Measurements from ENCODE around the gene RAD51B.

RAD51B gene

GRCh38 chr14:68076451-68076850 is 256.9 kb downstream of the RAD51B start:
- TF ChIP-seq CTCF (conservative IDR thresholded peaks at IDR 0.05) (no peak), ZFX (IDR thresholded peaks at IDR 0.05) (no peak)

GRCh38 chr14:68079941-68080697 is 260.5 kb downstream of the RAD51B start:
- TF ChIP-seq ZFX (IDR thresholded peaks at IDR 0.05) = no peak
- TF ChIP-seq CTCF (conservative IDR thresholded peaks at IDR 0.05) = no peak
- no peak overlapping the region for H3K27ac ChIP-seq

More at GRCh38 chr14:68076451-68076850, 256.9 kb downstream of the RAD51B start:
- H3K27ac ChIP-seq = no peak overlapping the region

GRCh38 chr14:68081489-68081888 is 261.9 kb downstream of the RAD51B start:
- H3K27ac ChIP-seq = no peak overlapping the region
- TF ChIP-seq CTCF (conservative IDR thresholded peaks at IDR 0.05) (no peak), ZFX (IDR thresholded peaks at IDR 0.05) (no peak)

GRCh38 chr14:68082698-68083291 is 263.2 kb downstream of the RAD51B start:
- no peak overlapping the region for H3K27ac ChIP-seq
- TF ChIP-seq CTCF (conservative IDR thresholded peaks at IDR 0.05) (no peak), ZFX (IDR thresholded peaks at IDR 0.05) (no peak)

DNA sequence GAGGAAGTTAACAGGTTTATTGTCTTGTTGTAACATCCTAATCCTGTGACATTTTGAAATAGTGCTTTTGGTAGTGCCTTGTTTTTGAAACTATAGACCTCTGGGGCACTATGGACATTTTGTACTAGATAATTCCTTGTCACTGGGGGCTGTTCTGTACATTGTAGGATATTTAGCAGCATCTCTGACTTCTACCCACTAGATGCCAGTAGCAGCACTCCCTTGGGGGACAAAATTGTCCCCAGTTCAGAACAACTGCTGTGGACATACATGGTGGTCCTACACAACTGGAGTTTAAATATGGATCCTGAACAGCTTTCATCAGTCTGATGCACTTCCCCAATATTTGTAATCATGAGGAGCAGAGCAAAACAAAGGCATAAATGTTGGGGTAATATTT is 264.7 kb downstream of the RAD51B start:
- no peak overlapping the region for H3K27ac ChIP-seq
- TF ChIP-seq CTCF (conservative IDR thresholded peaks at IDR 0.05) (no peak), ZFX (IDR thresholded peaks at IDR 0.05) (no peak)

- TF ChIP-seq CTCF (conservative IDR thresholded peaks at IDR 0.05) = no peak
- TF ChIP-seq ZFX (IDR thresholded peaks at IDR 0.05) = no peak
- H3K27ac ChIP-seq = no peak overlapping the region
Measured at GRCh38 chr14:68085742-68086141, 266.2 kb downstream of the RAD51B start.

GRCh38 chr14:68088451-68088854 is 268.9 kb downstream of the RAD51B start:
- no peak for TF ChIP-seq CTCF (conservative IDR thresholded peaks at IDR 0.05)
- TF ChIP-seq ZFX (IDR thresholded peaks at IDR 0.05) = no peak
- no peak overlapping the region for H3K27ac ChIP-seq

Measured in C4-2B (cell line).